ENCODE measurements around the gene CRYBA2. TPM values are rescaled to one million over a fixed set of nuclear protein-coding genes. Genes with fewer than 3 reads are reported as not detected.

The CRYBA2 gene
- total RNA-seq, 2 experiments from 2014 or later: not detected

- Histone ChIP-seq H4K20me1 (ENCODE audit: insufficient read depth, low read length) (no peaks in the 10 kb centered on the region), H3K36me3 (ENCODE audit: insufficient read depth, low read length) (no peaks in the 10 kb centered on the region), H2AFZ (ENCODE audit: low read length) (no peak overlapping the region), H3K4me2 (ENCODE audit: low read length) (no peak overlapping the region), H3K79me2 (ENCODE audit: insufficient read depth, low read depth, low read length) (no peaks in the 10 kb centered on the region), H3K9me2 (ENCODE audit: insufficient read depth, low read length) (no peaks in the 10 kb centered on the region), H3K4me1 (ENCODE audit: insufficient read depth, low read length, poor library complexity, severe bottlenecking) (no peaks in the 10 kb centered on the region), H3K4me3 (ENCODE audit: low read depth, low read length, poor library complexity, severe bottlenecking) (no peak overlapping the region), H3K9me3 (ENCODE audit: low read length) (no peaks in the 10 kb centered on the region), H3K27ac (ENCODE audit: low read depth, low read length, poor library complexity, severe bottlenecking) (no peak overlapping the region)
- no TSS peak for BruUV-seq (replicated peaks)
- TF ChIP-seq EZH2phosphoT487 (IDR thresholded peaks at IDR 0.05; ENCODE audit: borderline replicate concordance, low read depth, low read length) (no peak), CTCF (conservative IDR thresholded peaks at IDR 0.05; ENCODE audit: low read length) (no peak)
- ChIA-PET POLR2A (interaction anchor here (0.6 kb wide), 1 partner anchor 122 kb away, joined by 3 read pairs; no protein-coding TSS in a partner anchor), CTCF (ENCODE audit: unreplicated experiment) (interaction anchor here (0.7 to 1.6 kb wide), 8 partner anchors 10 to 266 kb away, joined by 3 to 5 read pairs (median 4); no protein-coding TSS in a partner anchor)
- no peak for DNase-seq (ENCODE audit: low spot score)
- intact Hi-C loops (cut with micrococcal nuclease; ENCODE audit: unreplicated experiment): loop anchor here (1.0 kb wide), 2 partner anchors 90 to 126 kb away; no protein-coding TSS in a partner anchor
These were observed 36.0 kb upstream of the CRYBA2 start for GRCh38 chr2:219028996-219029828.

- H3K4me1 ChIP-seq (ENCODE audit: insufficient read depth, low read length, poor library complexity, severe bottlenecking): no peaks in the 10 kb centered on the region
- no peaks in the 10 kb centered on the region for H3K79me2 ChIP-seq (ENCODE audit: insufficient read depth, low read depth, low read length)
- no peaks in the 10 kb centered on the region for H4K20me1 ChIP-seq (ENCODE audit: insufficient read depth, low read length)
- no peaks in the 10 kb centered on the region for H3K36me3 ChIP-seq (ENCODE audit: insufficient read depth, low read length)
- no TSS peak for BruUV-seq (replicated peaks)
- ChIA-PET CTCF (ENCODE audit: unreplicated experiment) (no interaction called here), POLR2A (no interaction called here)
- no peak overlapping the region for H3K4me2 ChIP-seq (ENCODE audit: low read length)
- H3K27ac ChIP-seq (ENCODE audit: low read depth, low read length, poor library complexity, severe bottlenecking): no peak overlapping the region
- H2AFZ ChIP-seq (ENCODE audit: low read length): no peak overlapping the region
- no peak for DNase-seq (ENCODE audit: low spot score)
- TF ChIP-seq CTCF (conservative IDR thresholded peaks at IDR 0.05; ENCODE audit: low read length): no peak
- no peak for TF ChIP-seq EZH2phosphoT487 (IDR thresholded peaks at IDR 0.05; ENCODE audit: borderline replicate concordance, low read depth, low read length)
- no peak overlapping the region for H3K4me3 ChIP-seq (ENCODE audit: low read depth, low read length, poor library complexity, severe bottlenecking)
- intact Hi-C loops (cut with micrococcal nuclease; ENCODE audit: unreplicated experiment): no loop called here
- no peaks in the 10 kb centered on the region for H3K9me2 ChIP-seq (ENCODE audit: insufficient read depth, low read length)
- H3K9me3 ChIP-seq (ENCODE audit: low read length): no peaks in the 10 kb centered on the region
These were observed 34.9 kb upstream of the CRYBA2 start for GRCh38 chr2:219028141-219028540.

GRCh38 chr2:219027511-219028055, 34.4 kb upstream of the CRYBA2 start:
- no peak for TF ChIP-seq CTCF (conservative IDR thresholded peaks at IDR 0.05; ENCODE audit: low read length)
- no peak for TF ChIP-seq EZH2phosphoT487 (IDR thresholded peaks at IDR 0.05; ENCODE audit: borderline replicate concordance, low read depth, low read length)
- Histone ChIP-seq H3K36me3 (ENCODE audit: insufficient read depth, low read length) (no peaks in the 10 kb centered on the region), H3K9me2 (ENCODE audit: insufficient read depth, low read length) (no peaks in the 10 kb centered on the region), H3K4me1 (ENCODE audit: insufficient read depth, low read length, poor library complexity, severe bottlenecking) (no peaks in the 10 kb centered on the region), H3K4me2 (ENCODE audit: low read length) (no peak overlapping the region), H2AFZ (ENCODE audit: low read length) (no peak overlapping the region), H4K20me1 (ENCODE audit: insufficient read depth, low read length) (no peaks in the 10 kb centered on the region), H3K27ac (ENCODE audit: low read depth, low read length, poor library complexity, severe bottlenecking) (no peak overlapping the region), H3K9me3 (ENCODE audit: low read length) (no peaks in the 10 kb centered on the region), H3K79me2 (ENCODE audit: insufficient read depth, low read depth, low read length) (no peaks in the 10 kb centered on the region), H3K4me3 (ENCODE audit: low read depth, low read length, poor library complexity, severe bottlenecking) (no peak overlapping the region)
- intact Hi-C loops (cut with micrococcal nuclease; ENCODE audit: unreplicated experiment): no loop called here
- BruUV-seq (replicated peaks): no TSS peak
- ChIA-PET POLR2A (interaction anchor here (0.5 to 0.6 kb wide), 3 partner anchors 87 to 255 kb away, joined by 3 to 4 read pairs (median 3); no protein-coding TSS in a partner anchor), CTCF (ENCODE audit: unreplicated experiment) (no interaction called here)
- no peak for DNase-seq (ENCODE audit: low spot score)
